Measurements from ENCODE around the gene STOX2.

DNA sequence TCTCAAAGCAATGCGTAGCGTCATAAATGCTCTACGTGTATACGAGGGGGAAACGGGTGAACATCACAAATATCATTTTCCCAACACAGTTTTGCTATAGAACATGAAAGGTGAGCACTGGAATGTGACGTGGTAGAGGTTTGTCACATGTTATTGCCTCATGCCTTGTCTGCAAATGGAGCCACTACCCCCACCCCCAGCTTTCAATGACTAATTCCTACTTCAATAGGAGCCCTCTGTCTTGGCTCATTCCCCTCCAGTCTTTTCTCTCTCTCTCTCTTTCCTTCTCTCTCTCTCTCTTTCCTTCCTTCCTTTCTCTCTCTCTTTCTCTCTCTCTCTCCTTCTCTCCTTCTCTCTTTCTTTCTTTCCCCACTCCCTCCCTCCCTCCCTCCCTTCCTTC is 127.0 kb downstream of the STOX2 start:
- TF ChIP-seq CTCF (conservative IDR thresholded peaks at IDR 0.05) = no peak
- TF ChIP-seq ZFX (IDR thresholded peaks at IDR 0.05) = no peak

All from C4-2B (cell line).